WTC11 (cell line): ENCODE data around the gene MACROD2. TPM values are rescaled to one million over a fixed set of nuclear protein-coding genes. Genes with fewer than 3 reads are reported as not detected.

Source experiments
- ATAC-seq: fragments of 200-7000 bp; cut with Tn5 transposase; 2 replicates; pipeline ENCODE4 v1.10.0; 2021; ENCODE audit warnings: mild to moderate bottlenecking, moderate library complexity
- CTCF ChIA-PET: fragments of 300-600 bp; sonication (Branson Sonifier 250); formaldehyde crosslinking; loops from one replicate; lab custom pipeline; 2021; ENCODE audit warnings: antibody characterized with exemption; lab: Charles Lee
- POLR2A ChIA-PET: fragments of 350-600 bp; sonication (Branson Sonifier 250); formaldehyde crosslinking; loops from one replicate; lab custom pipeline; 2021; ENCODE audit warnings: antibody characterized with exemption; lab: Charles Lee
- DNase-seq: peaks from one replicate; pipeline ENCODE4 v3.0.0; 2021; ENCODE audit warnings: low spot score
- H3K27ac Mint-ChIP-seq: 2 replicates; pipeline ENCODE4 v1.8.0; 2021; ENCODE audit warnings: mixed read lengths
- H3K27me3 Mint-ChIP-seq: 2 replicates; pipeline ENCODE4 v1.8.0; 2021; ENCODE audit warnings: low read depth, mild to moderate bottlenecking, moderate library complexity, mixed read lengths
- H3K36me3 Mint-ChIP-seq: 2 replicates; pipeline ENCODE4 v1.8.0; 2021; ENCODE audit warnings: mixed read lengths
- H3K4me1 Mint-ChIP-seq: 2 replicates; pipeline ENCODE4 v1.8.0; 2022; ENCODE audit warnings: mixed read lengths
- H3K4me3 Mint-ChIP-seq: 2 replicates; pipeline ENCODE4 v1.8.0; 2021; ENCODE audit warnings: mild to moderate bottlenecking, moderate library complexity, mixed read lengths
- H3K9me3 Mint-ChIP-seq: 2 replicates; pipeline ENCODE4 v1.8.0; 2021; ENCODE audit warnings: mixed read lengths
- HMGA2 ChIP-seq: fragments of 250-450 bp; sonication (Bioruptor Pico); IDR thresholded peaks from 2 replicates; pipeline ENCODE4 v1.4.0; 2021; ENCODE audit warnings: mild to moderate bottlenecking, moderate library complexity
- KAT7 ChIP-seq: sonication (generic); formaldehyde crosslinking; IDR thresholded peaks from 2 replicates; pipeline ENCODE4 v1.8.1; 2023; ENCODE audit warnings: missing genetic modification reagents, mild to moderate bottlenecking, borderline replicate concordance
- NFE2L1 ChIP-seq: sonication (generic); formaldehyde crosslinking; IDR thresholded peaks from 2 replicates; pipeline ENCODE4 v1.8.1; 2023; ENCODE audit warnings: missing genetic modification reagents
- NR2C2 ChIP-seq: sonication (generic); formaldehyde crosslinking; IDR thresholded peaks from 2 replicates; pipeline ENCODE4 v1.8.0; 2022; ENCODE audit warnings: mild to moderate bottlenecking, missing genetic modification reagents
- SP1 ChIP-seq: sonication (generic); formaldehyde crosslinking; conservative IDR thresholded peaks from 2 replicates; pipeline ENCODE4 v1.8.1; 2022; ENCODE audit warnings: missing genetic modification reagents
- TCF7 ChIP-seq: sonication (generic); formaldehyde crosslinking; IDR thresholded peaks from 2 replicates; pipeline ENCODE4 v1.8.0; 2022; ENCODE audit warnings: mild to moderate bottlenecking, low read depth, missing genetic modification reagents, moderate library complexity
- TP53 ChIP-seq: sonication (generic); formaldehyde crosslinking; IDR thresholded peaks from 2 replicates; pipeline ENCODE4 v1.8.1; 2023; ENCODE audit warnings: mild to moderate bottlenecking, missing genetic modification reagents
- ZNF263 ChIP-seq: sonication (generic); formaldehyde crosslinking; IDR thresholded peaks from 2 replicates; pipeline ENCODE4 v1.8.1; 2022; ENCODE audit warnings: low read depth, mild to moderate bottlenecking, moderate library complexity, missing genetic modification reagents
- ZNF423 ChIP-seq: fragments of 250-450 bp; sonication (Bioruptor Pico); IDR thresholded peaks from 2 replicates; pipeline ENCODE4 v2.1.2; 2022; ENCODE audit warnings: mild to moderate bottlenecking, moderate library complexity
- ZNF671 ChIP-seq: fragments of 250-450 bp; sonication (Bioruptor Pico); IDR thresholded peaks from 2 replicates; pipeline ENCODE4 v1.8.0; 2021; ENCODE audit warnings: mild to moderate bottlenecking
- total RNA-seq: library from RNA; stranded (reverse); gene quantifications from 3 replicates; pipeline ENCODE4 v1.2.3, GENCODE V29; 2021
- TF ChIP-seq, protein P1 (sequence below): sonication (generic); formaldehyde crosslinking; IDR thresholded peaks from 2 replicates; pipeline ENCODE4 v1.8.0; 2023; ENCODE audit warnings: missing genetic modification reagents, mild to moderate bottlenecking, borderline replicate concordance
- TF ChIP-seq, protein P2 (sequence below): sonication (generic); formaldehyde crosslinking; IDR thresholded peaks from 2 replicates; pipeline ENCODE4 v1.8.1; 2023; ENCODE audit warnings: mild to moderate bottlenecking, missing genetic modification reagents, moderate library complexity
- TF ChIP-seq, protein P3 (sequence below): sonication (generic); formaldehyde crosslinking; IDR thresholded peaks from 2 replicates; pipeline ENCODE4 v1.8.0; 2022; ENCODE audit warnings: mild to moderate bottlenecking, missing genetic modification reagents
- TF ChIP-seq, protein P4 (sequence below): sonication (generic); formaldehyde crosslinking; IDR thresholded peaks from 2 replicates; pipeline ENCODE4 v1.8.0; 2023; ENCODE audit warnings: mild to moderate bottlenecking, missing genetic modification reagents
- TF ChIP-seq, protein P5 (sequence below): fragments of 250-450 bp; sonication (Bioruptor Pico); IDR thresholded peaks from 2 replicates; pipeline ENCODE4 v1.9.0; 2021; ENCODE audit warnings: mild to moderate bottlenecking, borderline replicate concordance

Gene MACROD2
- total RNA-seq, 1 experiment from 2014 or later, result 4.1 TPM

DNA sequence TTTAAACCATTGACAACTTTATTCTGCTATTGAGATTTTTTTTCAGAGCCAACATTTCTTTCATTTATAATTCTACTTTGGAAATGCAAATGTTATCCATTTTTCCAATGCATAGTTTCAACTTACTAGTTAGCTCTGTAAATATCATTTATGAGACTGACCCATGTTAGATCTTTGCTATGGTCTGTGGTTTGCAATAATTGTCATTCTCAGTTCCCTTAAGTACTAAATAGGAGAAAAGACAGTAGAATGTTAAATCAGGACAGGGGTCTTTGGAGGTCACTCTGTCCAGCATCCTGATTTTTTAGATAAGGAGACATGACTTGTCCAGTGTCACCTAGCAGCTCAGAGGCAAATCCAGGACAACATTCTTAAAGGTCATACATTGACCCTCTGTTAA lies 864.3 kb downstream of the MACROD2 start (continued):
- TF ChIP-seq, protein P1, sequence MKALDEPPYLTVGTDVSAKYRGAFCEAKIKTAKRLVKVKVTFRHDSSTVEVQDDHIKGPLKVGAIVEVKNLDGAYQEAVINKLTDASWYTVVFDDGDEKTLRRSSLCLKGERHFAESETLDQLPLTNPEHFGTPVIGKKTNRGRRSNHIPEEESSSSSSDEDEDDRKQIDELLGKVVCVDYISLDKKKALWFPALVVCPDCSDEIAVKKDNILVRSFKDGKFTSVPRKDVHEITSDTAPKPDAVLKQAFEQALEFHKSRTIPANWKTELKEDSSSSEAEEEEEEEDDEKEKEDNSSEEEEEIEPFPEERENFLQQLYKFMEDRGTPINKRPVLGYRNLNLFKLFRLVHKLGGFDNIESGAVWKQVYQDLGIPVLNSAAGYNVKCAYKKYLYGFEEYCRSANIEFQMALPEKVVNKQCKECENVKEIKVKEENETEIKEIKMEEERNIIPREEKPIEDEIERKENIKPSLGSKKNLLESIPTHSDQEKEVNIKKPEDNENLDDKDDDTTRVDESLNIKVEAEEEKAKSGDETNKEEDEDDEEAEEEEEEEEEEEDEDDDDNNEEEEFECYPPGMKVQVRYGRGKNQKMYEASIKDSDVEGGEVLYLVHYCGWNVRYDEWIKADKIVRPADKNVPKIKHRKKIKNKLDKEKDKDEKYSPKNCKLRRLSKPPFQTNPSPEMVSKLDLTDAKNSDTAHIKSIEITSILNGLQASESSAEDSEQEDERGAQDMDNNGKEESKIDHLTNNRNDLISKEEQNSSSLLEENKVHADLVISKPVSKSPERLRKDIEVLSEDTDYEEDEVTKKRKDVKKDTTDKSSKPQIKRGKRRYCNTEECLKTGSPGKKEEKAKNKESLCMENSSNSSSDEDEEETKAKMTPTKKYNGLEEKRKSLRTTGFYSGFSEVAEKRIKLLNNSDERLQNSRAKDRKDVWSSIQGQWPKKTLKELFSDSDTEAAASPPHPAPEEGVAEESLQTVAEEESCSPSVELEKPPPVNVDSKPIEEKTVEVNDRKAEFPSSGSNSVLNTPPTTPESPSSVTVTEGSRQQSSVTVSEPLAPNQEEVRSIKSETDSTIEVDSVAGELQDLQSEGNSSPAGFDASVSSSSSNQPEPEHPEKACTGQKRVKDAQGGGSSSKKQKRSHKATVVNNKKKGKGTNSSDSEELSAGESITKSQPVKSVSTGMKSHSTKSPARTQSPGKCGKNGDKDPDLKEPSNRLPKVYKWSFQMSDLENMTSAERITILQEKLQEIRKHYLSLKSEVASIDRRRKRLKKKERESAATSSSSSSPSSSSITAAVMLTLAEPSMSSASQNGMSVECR (CRISPR knock-in tag), result no peak

DNA sequence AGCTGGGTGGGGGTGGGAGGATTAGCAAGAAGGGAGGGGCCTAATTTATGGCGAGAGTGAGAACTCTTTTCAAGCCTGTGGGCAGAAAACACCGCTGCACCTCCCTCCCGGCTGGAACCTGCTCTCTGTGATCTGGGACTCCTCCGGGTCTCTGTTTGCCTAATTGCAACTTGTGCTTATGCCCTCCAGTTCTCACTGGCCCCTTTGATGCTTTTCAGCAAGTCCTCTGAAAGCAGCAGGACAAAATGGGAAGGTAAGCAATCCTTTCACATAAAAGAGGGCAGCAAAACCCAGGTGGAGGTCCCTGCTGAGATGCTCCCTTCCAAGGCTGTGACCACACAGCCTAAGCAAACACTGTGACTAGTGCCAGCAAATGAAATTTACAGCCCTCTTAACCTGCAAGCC lies 865.1 kb downstream of the MACROD2 start:
- H3K4me3 Mint-ChIP-seq, result no peak overlapping the region
- H3K27me3 Mint-ChIP-seq, result peaks cover 64% of the 10 kb centered on the region
- TF ChIP-seq ZNF423 (CRISPR knock-in tag) (0 out of 2 replicates have a peak, but pooled peaks have one; percentile 29), ZNF263 (no peak), SP1 (CRISPR knock-in tag) (no peak)
- TF ChIP-seq, protein P2, sequence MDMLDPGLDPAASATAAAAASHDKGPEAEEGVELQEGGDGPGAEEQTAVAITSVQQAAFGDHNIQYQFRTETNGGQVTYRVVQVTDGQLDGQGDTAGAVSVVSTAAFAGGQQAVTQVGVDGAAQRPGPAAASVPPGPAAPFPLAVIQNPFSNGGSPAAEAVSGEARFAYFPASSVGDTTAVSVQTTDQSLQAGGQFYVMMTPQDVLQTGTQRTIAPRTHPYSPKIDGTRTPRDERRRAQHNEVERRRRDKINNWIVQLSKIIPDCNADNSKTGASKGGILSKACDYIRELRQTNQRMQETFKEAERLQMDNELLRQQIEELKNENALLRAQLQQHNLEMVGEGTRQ (CRISPR knock-in tag), result no peak
- TF ChIP-seq, protein P3, sequence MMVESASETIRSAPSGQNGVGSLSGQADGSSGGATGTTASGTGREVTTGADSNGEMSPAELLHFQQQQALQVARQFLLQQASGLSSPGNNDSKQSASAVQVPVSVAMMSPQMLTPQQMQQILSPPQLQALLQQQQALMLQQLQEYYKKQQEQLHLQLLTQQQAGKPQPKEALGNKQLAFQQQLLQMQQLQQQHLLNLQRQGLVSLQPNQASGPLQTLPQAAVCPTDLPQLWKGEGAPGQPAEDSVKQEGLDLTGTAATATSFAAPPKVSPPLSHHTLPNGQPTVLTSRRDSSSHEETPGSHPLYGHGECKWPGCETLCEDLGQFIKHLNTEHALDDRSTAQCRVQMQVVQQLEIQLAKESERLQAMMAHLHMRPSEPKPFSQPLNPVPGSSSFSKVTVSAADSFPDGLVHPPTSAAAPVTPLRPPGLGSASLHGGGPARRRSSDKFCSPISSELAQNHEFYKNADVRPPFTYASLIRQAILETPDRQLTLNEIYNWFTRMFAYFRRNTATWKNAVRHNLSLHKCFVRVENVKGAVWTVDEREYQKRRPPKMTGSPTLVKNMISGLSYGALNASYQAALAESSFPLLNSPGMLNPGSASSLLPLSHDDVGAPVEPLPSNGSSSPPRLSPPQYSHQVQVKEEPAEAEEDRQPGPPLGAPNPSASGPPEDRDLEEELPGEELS, result peak; percentile 70; the same call in 1 of the 2 replicates
- H3K36me3 Mint-ChIP-seq, result no peaks in the 10 kb centered on the region
- no peaks in the 10 kb centered on the region for H3K9me3 Mint-ChIP-seq
- POLR2A ChIA-PET, result no interaction called here
- DNase-seq (peak; percentile 46), ATAC-seq (peak; percentile 93)
- peaks cover 32% of the 10 kb centered on the region for H3K4me1 Mint-ChIP-seq
- peak overlapping the region; percentile 65 for H3K27ac Mint-ChIP-seq
- CTCF ChIA-PET, result interaction anchor here (0.6 kb wide), 1 partner anchor 521 kb away, joined by 3 read pairs; no protein-coding TSS in a partner anchor

DNA sequence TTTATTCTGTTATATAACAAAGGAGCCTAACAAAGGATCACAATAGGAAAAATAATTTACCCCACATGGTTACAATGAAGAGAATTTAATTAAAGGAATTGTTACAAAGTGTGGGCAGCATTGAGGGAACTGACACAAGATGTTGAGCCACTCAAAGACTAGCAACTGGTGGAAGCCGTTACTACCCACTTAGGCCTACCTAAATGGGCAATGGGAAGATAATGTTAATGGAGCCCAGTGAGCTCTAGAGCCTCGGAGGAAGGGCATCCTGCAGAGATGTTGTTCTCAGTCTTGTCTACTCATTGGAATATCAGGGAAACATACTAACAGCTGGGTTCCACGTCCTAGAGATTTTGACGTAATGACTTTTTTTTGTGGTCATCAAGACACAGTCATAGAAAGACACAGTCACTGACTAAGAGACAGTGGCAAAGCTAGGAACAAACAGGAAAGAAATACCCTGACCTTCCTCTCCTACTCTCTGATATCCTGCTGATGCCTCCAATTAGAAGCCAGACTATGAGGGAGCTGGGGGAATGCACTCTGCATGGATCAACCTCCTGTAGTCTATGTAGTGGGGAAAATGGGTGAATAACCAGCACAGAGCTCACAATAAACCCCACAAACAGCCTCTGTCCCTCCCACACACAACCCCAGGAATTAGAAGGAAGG lies 865.8 kb downstream of the MACROD2 start:
- CTCF ChIA-PET, result interaction anchor here (1.0 kb wide), 1 partner anchor 524 kb away, joined by 3 read pairs; the partner anchor contains the start of gene FLRT3
- TF ChIP-seq NFE2L1 (CRISPR knock-in tag) (no peak), KAT7 (no peak), HMGA2 (CRISPR knock-in tag) (no peak), NR2C2 (CRISPR knock-in tag) (no peak), ZNF423 (CRISPR knock-in tag) (no peak), TCF7 (CRISPR knock-in tag) (no peak)
- Mint-ChIP-seq H3K9me3 (no peaks in the 10 kb centered on the region), H3K36me3 (no peaks in the 10 kb centered on the region), H3K27ac (no peak overlapping the region), H3K4me1 (peaks cover 32% of the 10 kb centered on the region), H3K4me3 (no peak overlapping the region), H3K27me3 (peaks cover 64% of the 10 kb centered on the region)
- POLR2A ChIA-PET, result no interaction called here
- no peak for DNase-seq
- ATAC-seq, result no peak; the same call in 1 of the 2 replicates

DNA sequence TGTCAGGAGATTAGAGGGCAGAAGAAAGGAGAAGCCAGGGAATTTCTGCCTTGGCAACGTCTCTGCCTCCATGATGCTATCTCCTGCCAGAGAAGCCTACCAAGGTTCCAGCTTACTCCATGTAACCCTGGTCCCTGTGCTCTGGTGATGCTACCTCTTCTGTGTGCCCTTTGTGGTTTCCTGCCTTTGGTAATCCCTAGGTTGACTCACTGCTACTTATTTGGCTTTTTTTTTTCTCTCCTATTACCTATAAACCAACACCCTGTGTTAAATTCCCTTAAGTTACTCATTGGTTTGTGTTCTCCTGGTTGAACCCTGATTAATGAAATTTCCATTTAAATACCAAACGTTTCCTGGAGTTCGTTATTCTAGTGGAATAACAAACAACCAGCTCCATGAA lies 869.9 kb downstream of the MACROD2 start:
- peaks cover 36% of the 10 kb centered on the region for H3K27me3 Mint-ChIP-seq
- H3K4me3 Mint-ChIP-seq, result no peak overlapping the region
- POLR2A ChIA-PET, result no interaction called here
- no peak overlapping the region for H3K27ac Mint-ChIP-seq
- H3K4me1 Mint-ChIP-seq, result peaks cover 35% of the 10 kb centered on the region
- peaks cover 3% of the 10 kb centered on the region for H3K9me3 Mint-ChIP-seq
- CTCF ChIA-PET, result no interaction called here
- DNase-seq (no peak), ATAC-seq (no peak)
- H3K36me3 Mint-ChIP-seq, result no peaks in the 10 kb centered on the region
- TF ChIP-seq, protein P4, sequence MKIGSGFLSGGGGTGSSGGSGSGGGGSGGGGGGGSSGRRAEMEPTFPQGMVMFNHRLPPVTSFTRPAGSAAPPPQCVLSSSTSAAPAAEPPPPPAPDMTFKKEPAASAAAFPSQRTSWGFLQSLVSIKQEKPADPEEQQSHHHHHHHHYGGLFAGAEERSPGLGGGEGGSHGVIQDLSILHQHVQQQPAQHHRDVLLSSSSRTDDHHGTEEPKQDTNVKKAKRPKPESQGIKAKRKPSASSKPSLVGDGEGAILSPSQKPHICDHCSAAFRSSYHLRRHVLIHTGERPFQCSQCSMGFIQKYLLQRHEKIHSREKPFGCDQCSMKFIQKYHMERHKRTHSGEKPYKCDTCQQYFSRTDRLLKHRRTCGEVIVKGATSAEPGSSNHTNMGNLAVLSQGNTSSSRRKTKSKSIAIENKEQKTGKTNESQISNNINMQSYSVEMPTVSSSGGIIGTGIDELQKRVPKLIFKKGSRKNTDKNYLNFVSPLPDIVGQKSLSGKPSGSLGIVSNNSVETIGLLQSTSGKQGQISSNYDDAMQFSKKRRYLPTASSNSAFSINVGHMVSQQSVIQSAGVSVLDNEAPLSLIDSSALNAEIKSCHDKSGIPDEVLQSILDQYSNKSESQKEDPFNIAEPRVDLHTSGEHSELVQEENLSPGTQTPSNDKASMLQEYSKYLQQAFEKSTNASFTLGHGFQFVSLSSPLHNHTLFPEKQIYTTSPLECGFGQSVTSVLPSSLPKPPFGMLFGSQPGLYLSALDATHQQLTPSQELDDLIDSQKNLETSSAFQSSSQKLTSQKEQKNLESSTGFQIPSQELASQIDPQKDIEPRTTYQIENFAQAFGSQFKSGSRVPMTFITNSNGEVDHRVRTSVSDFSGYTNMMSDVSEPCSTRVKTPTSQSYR (CRISPR knock-in tag), result no peak
- no peak for TF ChIP-seq ZNF423 (CRISPR knock-in tag)
- no peak for TF ChIP-seq TP53 (CRISPR knock-in tag)
- TF ChIP-seq, protein P5, sequence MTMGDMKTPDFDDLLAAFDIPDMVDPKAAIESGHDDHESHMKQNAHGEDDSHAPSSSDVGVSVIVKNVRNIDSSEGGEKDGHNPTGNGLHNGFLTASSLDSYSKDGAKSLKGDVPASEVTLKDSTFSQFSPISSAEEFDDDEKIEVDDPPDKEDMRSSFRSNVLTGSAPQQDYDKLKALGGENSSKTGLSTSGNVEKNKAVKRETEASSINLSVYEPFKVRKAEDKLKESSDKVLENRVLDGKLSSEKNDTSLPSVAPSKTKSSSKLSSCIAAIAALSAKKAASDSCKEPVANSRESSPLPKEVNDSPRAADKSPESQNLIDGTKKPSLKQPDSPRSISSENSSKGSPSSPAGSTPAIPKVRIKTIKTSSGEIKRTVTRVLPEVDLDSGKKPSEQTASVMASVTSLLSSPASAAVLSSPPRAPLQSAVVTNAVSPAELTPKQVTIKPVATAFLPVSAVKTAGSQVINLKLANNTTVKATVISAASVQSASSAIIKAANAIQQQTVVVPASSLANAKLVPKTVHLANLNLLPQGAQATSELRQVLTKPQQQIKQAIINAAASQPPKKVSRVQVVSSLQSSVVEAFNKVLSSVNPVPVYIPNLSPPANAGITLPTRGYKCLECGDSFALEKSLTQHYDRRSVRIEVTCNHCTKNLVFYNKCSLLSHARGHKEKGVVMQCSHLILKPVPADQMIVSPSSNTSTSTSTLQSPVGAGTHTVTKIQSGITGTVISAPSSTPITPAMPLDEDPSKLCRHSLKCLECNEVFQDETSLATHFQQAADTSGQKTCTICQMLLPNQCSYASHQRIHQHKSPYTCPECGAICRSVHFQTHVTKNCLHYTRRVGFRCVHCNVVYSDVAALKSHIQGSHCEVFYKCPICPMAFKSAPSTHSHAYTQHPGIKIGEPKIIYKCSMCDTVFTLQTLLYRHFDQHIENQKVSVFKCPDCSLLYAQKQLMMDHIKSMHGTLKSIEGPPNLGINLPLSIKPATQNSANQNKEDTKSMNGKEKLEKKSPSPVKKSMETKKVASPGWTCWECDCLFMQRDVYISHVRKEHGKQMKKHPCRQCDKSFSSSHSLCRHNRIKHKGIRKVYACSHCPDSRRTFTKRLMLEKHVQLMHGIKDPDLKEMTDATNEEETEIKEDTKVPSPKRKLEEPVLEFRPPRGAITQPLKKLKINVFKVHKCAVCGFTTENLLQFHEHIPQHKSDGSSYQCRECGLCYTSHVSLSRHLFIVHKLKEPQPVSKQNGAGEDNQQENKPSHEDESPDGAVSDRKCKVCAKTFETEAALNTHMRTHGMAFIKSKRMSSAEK (CRISPR knock-in tag), result no peak
- no peak for TF ChIP-seq ZNF671 (CRISPR knock-in tag)
